Caco-2 (cell line): ENCODE measurements around the gene ZNF507. TPM values are rescaled to one million over a fixed set of nuclear protein-coding genes. Genes with fewer than 3 reads are reported as not detected.

Experiments
- BruUV-seq: library from RNA; stranded (reverse); fragments of 400-500 nt; replicated peaks from 2 replicates; lab custom pipeline; 2021; lab: Mats Ljungman, UMichigan
- CTCF ChIA-PET: fragments of 300-600 bp; sonication (Branson Sonifier 250); formaldehyde crosslinking; loops from one replicate; lab custom pipeline; 2022; ENCODE audit warnings: antibody characterized with exemption; lab: Charles Lee
- POLR2A ChIA-PET: fragments of 300-600 bp; sonication (Branson Sonifier 250); formaldehyde crosslinking; loops from one replicate; lab custom pipeline; 2022; ENCODE audit warnings: antibody characterized with exemption; lab: Charles Lee
- DNase-seq, 2 experiments: peaks; one replicate each; pipeline versions ENCODE4 v3.0.0 to v3.0.0-alpha.2; 2020 to 2022
- H3K27me3 ChIP-seq: replicated peaks from 2 replicates; pipeline ENCODE4 v1.6.0; 2011; ENCODE audit warnings: low read length; ENCODE audit not compliant: control insufficient read depth, insufficient read depth
- H3K36me3 ChIP-seq: 2 replicates; pipeline ENCODE4 v1.5.1; 2011; ENCODE audit warnings: low read length; ENCODE audit not compliant: control insufficient read depth, insufficient read depth
- H3K4me1 ChIP-seq: fragments of 250-450 bp; sonication (Bioruptor Pico); 2 replicates; pipeline ENCODE4 v1.5.1; 2020; ENCODE audit warnings: mild to moderate bottlenecking
- H3K4me3 ChIP-seq: 2 replicates; pipeline ENCODE4 v1.5.1; 2011; ENCODE audit warnings: low read depth, mild to moderate bottlenecking, control low read depth, low read length
- H3K9me3 ChIP-seq: fragments of 250-450 bp; sonication (Bioruptor Pico); 2 replicates; pipeline ENCODE4 v1.5.1; 2020; ENCODE audit warnings: mild to moderate bottlenecking, moderate library complexity
- H3K27ac Mint-ChIP-seq: one replicate; pipeline ENCODE4 v1.8.0; 2022; ENCODE audit warnings: mixed read lengths; ENCODE audit not compliant: unreplicated experiment
- H3K27me3 Mint-ChIP-seq: one replicate; pipeline ENCODE4 v1.8.0; 2022; ENCODE audit warnings: mixed read lengths; ENCODE audit not compliant: insufficient read depth, unreplicated experiment
- H3K36me3 Mint-ChIP-seq: one replicate; pipeline ENCODE4 v1.8.0; 2022; ENCODE audit warnings: mild to moderate bottlenecking, mixed read lengths; ENCODE audit not compliant: insufficient read depth, unreplicated experiment
- H3K4me1 Mint-ChIP-seq: one replicate; pipeline ENCODE4 v1.8.0; 2022; ENCODE audit warnings: low read depth, mixed read lengths; ENCODE audit not compliant: unreplicated experiment
- H3K4me3 Mint-ChIP-seq: one replicate; pipeline ENCODE4 v1.8.0; 2022; ENCODE audit warnings: mild to moderate bottlenecking, moderate library complexity, mixed read lengths; ENCODE audit not compliant: unreplicated experiment
- H3K9me3 Mint-ChIP-seq: one replicate; pipeline ENCODE4 v1.8.0; 2022; ENCODE audit warnings: mixed read lengths; ENCODE audit not compliant: unreplicated experiment
- intact Hi-C: fragments of 100-400 bp; cut with micrococcal nuclease; formaldehyde crosslinking; loops from one replicate; pipeline ENCODE4 v1.10.0; 2022; ENCODE audit not compliant: unreplicated experiment
- total RNA-seq: library from RNA; stranded (reverse); gene quantifications from 2 replicates; pipeline ENCODE4 v1.2.3, GENCODE V29; 2022
- TF ChIP-seq, protein P1 (sequence below), 2 experiments: fragments of 200-600 bp in 1 of 2; IDR thresholded peaks; 1 replicate in 1 of 2; 2 replicates in 1 of 2; pipeline versions ENCODE4 v1.5.1 to v1.8.0; 2011 to 2022; ENCODE audit warnings: antibody characterized with exemption in 1 of 2, control low read depth in 1 of 2, inconsistent platforms in 1 of 2, low read depth in 1 of 2, low read length in 1 of 2, mild to moderate bottlenecking in 1 of 2, moderate library complexity in 1 of 2; ENCODE audit not compliant: insufficient read depth in 1 of 2, severe bottlenecking in 1 of 2, unreplicated experiment in 1 of 2

ZNF507 gene
- total RNA-seq, 1 experiment from 2014 or later: 27.4 TPM

DNA sequence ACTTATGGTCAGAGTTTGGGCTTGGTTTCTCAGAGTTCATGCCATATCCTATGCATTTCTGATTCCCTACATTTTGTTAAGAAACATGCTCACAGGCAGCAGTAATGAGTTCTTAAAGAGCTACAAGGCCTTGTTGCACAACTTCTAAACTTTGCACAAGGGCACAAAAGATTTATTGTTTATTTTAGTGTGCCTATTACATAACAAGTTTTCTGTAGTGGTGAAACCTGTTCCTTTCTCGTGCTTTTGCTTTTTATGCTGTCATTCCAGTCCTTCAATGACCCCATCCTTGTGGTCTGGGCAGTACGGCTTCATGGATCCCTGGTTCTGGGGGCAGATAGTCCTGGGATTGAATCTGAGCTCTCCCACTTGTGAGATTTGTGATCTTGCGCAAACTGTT, 17.8 kb downstream of the ZNF507 start:
- CTCF ChIA-PET: interaction anchor here (0.6 to 1.1 kb wide), 3 partner anchors 11 to 18 kb away, joined by 3 to 5 read pairs (median 4); partner anchors contain the start of gene ZNF507
- POLR2A ChIA-PET: interaction anchor here (0.6 to 1.2 kb wide), 4 partner anchors 11 to 569 kb away, joined by 5 to 9 read pairs (median 6); partner anchors contain the start of genes DPY19L3 and ZNF507

DNA sequence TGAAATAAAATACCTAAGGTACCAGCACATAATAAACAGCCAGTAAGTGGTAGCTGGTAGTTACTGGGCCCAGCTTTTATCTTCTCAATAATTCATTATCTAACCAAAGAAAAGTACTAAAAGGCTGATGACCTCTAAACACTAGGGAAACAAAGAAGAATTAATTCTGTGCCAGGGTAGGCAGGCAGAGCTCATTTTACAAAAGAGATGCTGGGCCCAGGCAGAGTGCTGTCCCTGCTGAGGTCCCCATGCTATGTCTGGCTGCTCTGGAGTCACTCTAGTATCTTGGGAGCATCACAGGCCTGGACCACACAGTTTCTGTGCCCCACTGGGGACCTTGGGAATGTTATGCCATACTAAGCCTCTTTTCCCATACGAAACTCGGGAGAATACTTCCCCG, 18.2 kb downstream of the ZNF507 start:
- TF ChIP-seq, protein P1, sequence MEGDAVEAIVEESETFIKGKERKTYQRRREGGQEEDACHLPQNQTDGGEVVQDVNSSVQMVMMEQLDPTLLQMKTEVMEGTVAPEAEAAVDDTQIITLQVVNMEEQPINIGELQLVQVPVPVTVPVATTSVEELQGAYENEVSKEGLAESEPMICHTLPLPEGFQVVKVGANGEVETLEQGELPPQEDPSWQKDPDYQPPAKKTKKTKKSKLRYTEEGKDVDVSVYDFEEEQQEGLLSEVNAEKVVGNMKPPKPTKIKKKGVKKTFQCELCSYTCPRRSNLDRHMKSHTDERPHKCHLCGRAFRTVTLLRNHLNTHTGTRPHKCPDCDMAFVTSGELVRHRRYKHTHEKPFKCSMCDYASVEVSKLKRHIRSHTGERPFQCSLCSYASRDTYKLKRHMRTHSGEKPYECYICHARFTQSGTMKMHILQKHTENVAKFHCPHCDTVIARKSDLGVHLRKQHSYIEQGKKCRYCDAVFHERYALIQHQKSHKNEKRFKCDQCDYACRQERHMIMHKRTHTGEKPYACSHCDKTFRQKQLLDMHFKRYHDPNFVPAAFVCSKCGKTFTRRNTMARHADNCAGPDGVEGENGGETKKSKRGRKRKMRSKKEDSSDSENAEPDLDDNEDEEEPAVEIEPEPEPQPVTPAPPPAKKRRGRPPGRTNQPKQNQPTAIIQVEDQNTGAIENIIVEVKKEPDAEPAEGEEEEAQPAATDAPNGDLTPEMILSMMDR (IDR thresholded peaks at IDR 0.05; ENCODE audit: insufficient read depth in 1 of 2, low read depth in 1 of 2, low read length in 1 of 2, severe bottlenecking in 1 of 2, unreplicated experiment in 1 of 2): no peak
- H3K36me3 Mint-ChIP-seq: peaks cover 68% of the 10 kb centered on the region
- Histone ChIP-seq H3K9me3 (no peaks in the 10 kb centered on the region), H3K27me3 (no peaks in the 10 kb centered on the region), H3K4me1 (peaks cover 26% of the 10 kb centered on the region), H3K4me3 (no peak overlapping the region), H3K36me3 (no peaks in the 10 kb centered on the region; the same call in 1 of the 2 replicates)
- POLR2A ChIA-PET: interaction anchor here (0.6 to 1.2 kb wide), 4 partner anchors 11 to 568 kb away, joined by 5 to 9 read pairs (median 6); partner anchors contain the start of genes DPY19L3 and ZNF507
- H3K4me1 Mint-ChIP-seq: peaks cover 30% of the 10 kb centered on the region
- no peaks in the 10 kb centered on the region for H3K27me3 Mint-ChIP-seq
- peak overlapping the region; percentile 4 for H3K4me3 Mint-ChIP-seq
- no peak for DNase-seq
- H3K27ac Mint-ChIP-seq: peak overlapping the region; percentile 41
- CTCF ChIA-PET: interaction anchor here (0.6 to 1.1 kb wide), 3 partner anchors 10 to 18 kb away, joined by 3 to 5 read pairs (median 4); partner anchors contain the start of gene ZNF507
- no peaks in the 10 kb centered on the region for H3K9me3 Mint-ChIP-seq
- BruUV-seq: no TSS peak
- intact Hi-C loops: loop anchor here (1.0 kb wide), 1 partner anchor 10 kb away; no protein-coding TSS in a partner anchor

More for the DNA sequence above, 17.8 kb downstream of the ZNF507 start:
- peaks cover 26% of the 10 kb centered on the region for H3K4me1 ChIP-seq
- H3K27me3 ChIP-seq: no peaks in the 10 kb centered on the region
- Mint-ChIP-seq H3K4me1 (peaks cover 26% of the 10 kb centered on the region), H3K9me3 (no peaks in the 10 kb centered on the region), H3K27ac (peak overlapping the region; percentile 41), H3K4me3 (peak overlapping the region; percentile 4), H3K27me3 (no peaks in the 10 kb centered on the region), H3K36me3 (peaks cover 68% of the 10 kb centered on the region)
- TF ChIP-seq, protein P1 (IDR thresholded peaks at IDR 0.05; ENCODE audit: insufficient read depth in 1 of 2, low read depth in 1 of 2, low read length in 1 of 2, severe bottlenecking in 1 of 2, unreplicated experiment in 1 of 2): no peak
- peak in 1 of 2 experiments; percentile 73 for DNase-seq
- H3K9me3 ChIP-seq: no peaks in the 10 kb centered on the region
- H3K4me3 ChIP-seq: no peak overlapping the region
- no TSS peak for BruUV-seq
- peaks cover 2% of the 10 kb centered on the region; the same call in 1 of the 2 replicates for H3K36me3 ChIP-seq
- intact Hi-C loops: loop anchor here (1.0 kb wide), 1 partner anchor 10 kb away; no protein-coding TSS in a partner anchor

DNA sequence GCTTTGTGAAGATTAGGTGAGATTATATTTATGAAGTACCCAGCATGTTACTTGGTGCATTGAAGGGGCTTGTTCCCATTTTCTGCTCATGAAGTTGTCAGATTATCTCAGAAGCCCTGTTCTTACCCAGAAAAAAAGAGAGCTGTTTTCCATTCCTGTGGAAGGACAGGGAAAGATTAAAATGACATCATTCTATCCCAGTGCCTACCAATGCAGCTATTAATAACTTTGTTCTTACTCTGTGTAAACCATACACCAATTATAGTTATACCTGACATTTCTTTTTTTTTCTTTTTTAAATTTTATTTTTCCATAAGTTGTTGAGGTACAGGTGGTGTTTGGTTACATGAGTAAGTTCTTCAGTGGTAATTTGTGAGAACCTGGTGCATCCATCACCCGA, 18.6 kb downstream of the ZNF507 start:
- intact Hi-C loops: no loop called here
- Mint-ChIP-seq H3K27me3 (no peaks in the 10 kb centered on the region), H3K4me1 (peaks cover 31% of the 10 kb centered on the region), H3K9me3 (no peaks in the 10 kb centered on the region), H3K4me3 (no peak overlapping the region), H3K36me3 (peaks cover 68% of the 10 kb centered on the region), H3K27ac (peak overlapping the region; percentile 41)
- Histone ChIP-seq H3K27me3 (no peaks in the 10 kb centered on the region), H3K9me3 (no peaks in the 10 kb centered on the region), H3K4me3 (no peak overlapping the region), H3K36me3 (no peaks in the 10 kb centered on the region; the same call in 1 of the 2 replicates), H3K4me1 (peaks cover 26% of the 10 kb centered on the region)
- DNase-seq: no peak
- CTCF ChIA-PET: interaction anchor here (1.1 kb wide), 1 partner anchor 10 kb away, joined by 5 read pairs; no protein-coding TSS in a partner anchor
- TF ChIP-seq, protein P1 (IDR thresholded peaks at IDR 0.05; ENCODE audit: insufficient read depth in 1 of 2, low read depth in 1 of 2, low read length in 1 of 2, severe bottlenecking in 1 of 2, unreplicated experiment in 1 of 2): no peak
- POLR2A ChIA-PET: no interaction called here
- BruUV-seq: no TSS peak
